Kidney epithelial cell (primary cell): ENCODE results near the gene CRYBB1. TPM values are rescaled to one million over a fixed set of nuclear protein-coding genes. Genes with fewer than 3 reads are reported as not detected.
"Not testable (repeated sequence)": the region's sequence is repeated elsewhere in the genome, so short reads cannot be mapped to it uniquely, and the experiment has no call there.

Experiments
- DNase-seq: peaks from one replicate; pipeline ENCODE4 v3.0.0-alpha.2; 2010; ENCODE audit warnings: low read depth
- H3K27me3 ChIP-seq: 2 replicates; pipeline ENCODE4 v1.6.0; 2011; ENCODE audit warnings: low read length; ENCODE audit not compliant: control insufficient read depth, insufficient read depth
- H3K36me3 ChIP-seq: 2 replicates; pipeline ENCODE4 v1.5.1; 2011; ENCODE audit warnings: low read length; ENCODE audit not compliant: control insufficient read depth, insufficient read depth
- H3K4me3 ChIP-seq: 2 replicates; pipeline ENCODE4 v1.5.1; 2011; ENCODE audit warnings: low read depth, mild to moderate bottlenecking, control low read depth, low read length
- total RNA-seq: library from RNA; depleted of rRNA; stranded (reverse); fragments of >200 nt; gene quantifications from 2 replicates; pipeline ENCODE4 v1.2.3, GENCODE V29; 2015
- TF ChIP-seq, protein P1 (sequence below): IDR thresholded peaks from 2 replicates; pipeline ENCODE4 v1.5.1; 2011; ENCODE audit warnings: mild to moderate bottlenecking, moderate library complexity, low read length, control low read depth, inconsistent platforms; ENCODE audit not compliant: insufficient read depth, poor library complexity, severe bottlenecking

CRYBB1 gene
- total RNA-seq, 1 donor from 2014 or later, result not detected

DNA sequence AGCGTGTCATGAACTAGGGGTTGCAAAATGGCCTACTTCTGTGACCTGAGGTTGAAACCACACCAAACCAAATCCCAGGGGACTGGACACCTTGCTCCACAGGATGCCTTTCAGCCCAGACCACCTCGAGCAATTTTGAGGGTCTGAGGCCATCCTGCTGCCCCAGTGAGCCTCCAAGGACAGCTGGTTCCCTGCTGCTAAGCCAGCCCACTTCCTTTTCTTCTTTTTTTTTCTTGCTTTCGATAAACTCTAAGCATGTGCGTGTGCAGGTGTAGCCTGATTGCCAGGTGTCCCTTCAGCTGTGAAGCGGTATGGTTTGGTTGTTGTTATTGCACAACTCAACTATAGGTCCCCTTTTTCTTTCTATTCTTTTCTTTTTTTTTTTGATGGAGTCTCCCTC, 2.7 kb downstream of the CRYBB1 start:
- H3K36me3 ChIP-seq, result no peaks in the 10 kb centered on the region

DNA sequence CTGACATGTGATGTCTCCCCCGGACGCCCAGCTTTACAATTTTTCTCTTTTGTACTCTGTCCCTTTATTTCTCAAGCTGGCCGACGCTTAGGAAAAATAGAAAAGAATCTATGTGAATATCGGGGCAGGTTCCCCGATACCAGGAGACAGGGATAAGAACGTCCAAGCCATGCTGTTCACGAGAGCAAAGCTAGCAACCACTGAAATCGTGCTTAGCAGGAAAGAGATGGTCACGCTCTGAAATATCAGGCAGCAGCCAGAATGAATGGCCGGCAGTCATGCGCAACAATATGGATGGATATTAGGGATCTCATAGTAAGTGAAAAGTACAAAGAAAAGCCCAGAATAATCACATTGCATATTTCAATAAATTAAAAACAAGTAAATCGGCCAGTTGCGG, 3.5 kb downstream of the CRYBB1 start:
- peaks cover 41% of the 10 kb centered on the region for H3K27me3 ChIP-seq
- DNase-seq, result no peak
- H3K4me3 ChIP-seq, result no peak overlapping the region
- no peaks in the 10 kb centered on the region for H3K36me3 ChIP-seq
- TF ChIP-seq, protein P1, sequence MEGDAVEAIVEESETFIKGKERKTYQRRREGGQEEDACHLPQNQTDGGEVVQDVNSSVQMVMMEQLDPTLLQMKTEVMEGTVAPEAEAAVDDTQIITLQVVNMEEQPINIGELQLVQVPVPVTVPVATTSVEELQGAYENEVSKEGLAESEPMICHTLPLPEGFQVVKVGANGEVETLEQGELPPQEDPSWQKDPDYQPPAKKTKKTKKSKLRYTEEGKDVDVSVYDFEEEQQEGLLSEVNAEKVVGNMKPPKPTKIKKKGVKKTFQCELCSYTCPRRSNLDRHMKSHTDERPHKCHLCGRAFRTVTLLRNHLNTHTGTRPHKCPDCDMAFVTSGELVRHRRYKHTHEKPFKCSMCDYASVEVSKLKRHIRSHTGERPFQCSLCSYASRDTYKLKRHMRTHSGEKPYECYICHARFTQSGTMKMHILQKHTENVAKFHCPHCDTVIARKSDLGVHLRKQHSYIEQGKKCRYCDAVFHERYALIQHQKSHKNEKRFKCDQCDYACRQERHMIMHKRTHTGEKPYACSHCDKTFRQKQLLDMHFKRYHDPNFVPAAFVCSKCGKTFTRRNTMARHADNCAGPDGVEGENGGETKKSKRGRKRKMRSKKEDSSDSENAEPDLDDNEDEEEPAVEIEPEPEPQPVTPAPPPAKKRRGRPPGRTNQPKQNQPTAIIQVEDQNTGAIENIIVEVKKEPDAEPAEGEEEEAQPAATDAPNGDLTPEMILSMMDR, result no peak

More for the DNA sequence above, 2.7 kb downstream of the CRYBB1 start:
- no peak overlapping the region for H3K4me3 ChIP-seq
- no peak for DNase-seq
- TF ChIP-seq, protein P1, result no peak
- peaks cover 42% of the 10 kb centered on the region for H3K27me3 ChIP-seq

DNA sequence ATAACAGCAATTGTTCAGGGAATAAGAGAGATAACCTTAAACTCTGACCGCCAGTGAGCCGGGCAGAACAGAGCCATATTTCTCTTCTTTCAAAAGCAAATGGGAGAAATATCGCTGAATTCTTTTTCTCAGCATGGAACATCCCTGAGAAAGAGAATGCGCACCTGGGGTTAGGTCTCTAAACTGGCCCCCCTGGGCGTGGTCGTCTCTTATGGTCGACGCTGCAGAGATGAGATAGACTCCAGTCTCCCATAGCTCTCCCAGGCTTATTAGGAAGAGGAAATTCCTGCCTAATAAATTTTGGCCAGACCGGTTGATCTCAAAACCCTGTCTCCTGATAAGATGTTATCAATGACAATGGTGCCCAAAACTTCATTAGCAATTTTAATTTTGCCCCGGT, 4.1 kb downstream of the CRYBB1 start:
- H3K36me3 ChIP-seq, DNase-seq, H3K4me3 ChIP-seq: not testable (repeated sequence)
- peaks cover 43% of the 10 kb centered on the region for H3K27me3 ChIP-seq

GRCh38 chr22:26612652-26613051, 5.2 kb downstream of the CRYBB1 start:
- H3K36me3 ChIP-seq, result no peaks in the 10 kb centered on the region
- peaks cover 43% of the 10 kb centered on the region for H3K27me3 ChIP-seq
- DNase-seq, result no peak

GRCh38 chr22:26610996-26611395, 6.8 kb downstream of the CRYBB1 start:
- Histone ChIP-seq H3K4me3 (no peak overlapping the region), H3K27me3 (peaks cover 33% of the 10 kb centered on the region), H3K36me3 (no peaks in the 10 kb centered on the region)
- TF ChIP-seq, protein P1, result no peak
- DNase-seq, result no peak

More at GRCh38 chr22:26612652-26613051, 5.2 kb downstream of the CRYBB1 start:
- no peak overlapping the region for H3K4me3 ChIP-seq
- TF ChIP-seq, protein P1, result no peak

GRCh38 chr22:26610072-26610958, 7.5 kb downstream of the CRYBB1 start:
- TF ChIP-seq, protein P1, result no peak
- DNase-seq, result no peak
- no peaks in the 10 kb centered on the region for H3K36me3 ChIP-seq
- no peak overlapping the region for H3K4me3 ChIP-seq
- H3K27me3 ChIP-seq, result peaks cover 32% of the 10 kb centered on the region
